Stimulated activated CD4-positive, alpha-beta T cell treated with anti-CD3 and anti-CD28 coated beads, Interleukin-15, amount 100 ng/mL, for 1 hour (primary cell): Measurements from ENCODE around the gene CASKIN1.
"Not testable (repeated sequence)": the region's sequence is repeated elsewhere in the genome, so short reads cannot be mapped to it uniquely, and the experiment has no call there.

Experiments used
- DNase-seq, 2 donors: peaks; one replicate each; pipeline ENCODE4 v3.0.0-alpha.2; 2020; ENCODE audit warnings: low read depth in 1 of 2, low spot score in 1 of 2

Gene CASKIN1

DNA sequence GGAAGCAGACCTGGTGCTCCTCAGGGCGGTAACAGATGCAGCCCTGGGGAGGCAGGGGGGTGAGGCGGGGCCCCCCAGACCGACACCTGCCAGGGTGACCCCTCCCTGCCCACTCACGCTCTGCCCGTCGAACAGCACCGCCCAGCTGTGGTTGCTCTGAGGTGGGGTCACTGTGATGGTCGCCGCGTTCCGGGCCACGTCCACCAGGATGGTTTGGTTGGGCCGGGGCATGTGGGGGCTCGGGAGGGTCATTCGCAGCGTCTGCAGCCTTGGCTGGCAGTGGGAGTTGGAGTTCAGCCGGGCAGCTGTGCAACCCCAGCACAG lies 13.6 kb upstream of the CASKIN1 start:
- no peak for DNase-seq

DNA sequence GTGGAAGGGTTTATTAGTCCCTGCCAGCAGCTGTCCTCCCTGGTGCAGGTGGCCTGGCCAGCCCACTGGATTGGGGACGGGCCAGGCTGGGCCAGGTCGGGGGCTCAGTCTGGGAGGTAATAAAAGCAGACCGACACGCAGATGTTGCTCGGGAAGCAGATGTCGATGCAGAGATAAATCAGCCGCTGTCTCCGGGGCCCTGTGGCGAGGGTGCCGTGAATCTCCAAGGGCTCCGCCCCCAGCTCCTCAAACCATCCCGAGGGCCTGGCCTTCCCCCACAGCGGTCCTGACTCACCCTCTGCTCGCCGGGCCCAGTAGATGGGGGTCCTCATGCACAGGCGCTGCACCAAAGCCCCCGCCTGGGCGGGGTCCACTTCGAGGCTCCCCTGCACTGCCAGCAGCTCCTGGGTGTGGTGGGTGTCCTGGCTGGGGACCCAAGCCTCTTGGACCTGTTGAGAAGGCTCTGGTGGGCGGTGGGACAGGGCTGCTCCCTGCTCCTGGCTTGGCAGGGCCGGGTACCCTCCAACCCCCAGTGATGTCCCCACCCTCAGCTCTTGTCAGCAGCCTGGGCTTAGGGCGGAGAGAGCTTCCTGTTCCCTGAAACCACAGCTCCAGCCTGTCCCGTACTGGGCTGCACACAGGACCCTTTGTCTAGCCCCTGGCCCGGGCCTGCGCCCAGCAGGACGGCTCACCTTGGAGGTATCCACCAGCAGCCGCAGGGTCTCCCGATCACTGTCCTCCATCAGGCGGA lies 13.0 kb upstream of the CASKIN1 start:
- no peak for DNase-seq

DNA sequence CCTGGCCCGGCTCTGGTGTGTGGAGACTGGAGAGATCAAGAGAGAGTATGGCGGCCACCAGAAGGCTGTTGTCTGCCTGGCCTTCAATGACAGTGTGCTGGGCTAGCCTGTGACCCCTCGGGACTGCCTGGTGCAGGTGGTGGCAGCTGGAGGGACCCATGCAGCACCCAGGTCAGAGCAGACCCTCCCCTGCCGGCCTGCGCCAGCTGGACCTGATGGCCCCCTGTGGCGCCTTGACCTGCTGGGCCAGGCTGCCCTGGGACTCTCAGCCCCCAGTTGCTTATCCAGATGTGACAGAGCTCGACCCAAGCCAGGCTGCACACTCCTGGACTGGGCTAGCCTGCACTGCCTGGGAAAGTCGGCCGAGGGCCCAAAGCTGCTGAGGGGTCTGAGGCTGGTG lies 12.4 kb upstream of the CASKIN1 start:
- no peak for DNase-seq

DNA sequence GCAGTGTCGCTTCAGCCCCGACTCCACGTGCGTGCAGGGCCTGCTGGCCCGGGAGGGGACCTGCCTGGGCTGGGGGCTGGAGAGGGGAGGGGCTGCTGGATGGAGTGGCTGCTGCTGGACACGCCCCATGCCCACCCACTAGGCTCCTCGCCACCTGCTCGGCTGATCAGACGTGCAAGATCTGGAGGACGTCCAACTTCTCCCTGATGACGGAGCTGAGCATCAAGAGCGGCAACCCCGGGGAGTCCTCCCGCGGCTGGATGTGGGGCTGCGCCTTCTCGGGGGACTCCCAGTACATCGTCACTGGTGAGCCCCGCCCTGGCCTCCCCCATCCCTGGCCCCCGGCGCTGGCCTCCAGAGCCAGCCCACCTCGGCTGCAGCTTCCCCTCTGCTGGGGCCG lies 11.9 kb upstream of the CASKIN1 start:
- DNase-seq = no peak

DNA sequence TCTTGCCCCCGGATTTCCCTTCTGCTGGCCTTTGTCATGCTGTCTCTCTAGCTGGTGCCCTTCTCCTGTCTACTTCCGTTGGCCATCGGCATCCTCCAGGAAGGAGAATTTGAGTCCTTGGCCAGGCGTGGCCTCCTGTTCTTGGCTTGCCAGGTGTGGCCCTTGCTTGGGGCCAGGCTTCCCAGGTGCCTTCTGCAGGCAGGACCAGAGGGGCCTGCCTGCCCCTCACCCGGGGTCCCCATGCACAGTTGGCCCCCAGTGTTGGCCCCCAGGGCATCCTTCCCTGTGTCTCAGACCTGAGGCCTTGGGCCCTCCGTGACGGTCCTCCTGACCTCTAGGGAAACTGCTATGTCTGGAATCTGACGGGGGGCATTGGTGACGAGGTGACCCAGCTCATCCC lies 11.5 kb upstream of the CASKIN1 start:
- DNase-seq = no peak

DNA sequence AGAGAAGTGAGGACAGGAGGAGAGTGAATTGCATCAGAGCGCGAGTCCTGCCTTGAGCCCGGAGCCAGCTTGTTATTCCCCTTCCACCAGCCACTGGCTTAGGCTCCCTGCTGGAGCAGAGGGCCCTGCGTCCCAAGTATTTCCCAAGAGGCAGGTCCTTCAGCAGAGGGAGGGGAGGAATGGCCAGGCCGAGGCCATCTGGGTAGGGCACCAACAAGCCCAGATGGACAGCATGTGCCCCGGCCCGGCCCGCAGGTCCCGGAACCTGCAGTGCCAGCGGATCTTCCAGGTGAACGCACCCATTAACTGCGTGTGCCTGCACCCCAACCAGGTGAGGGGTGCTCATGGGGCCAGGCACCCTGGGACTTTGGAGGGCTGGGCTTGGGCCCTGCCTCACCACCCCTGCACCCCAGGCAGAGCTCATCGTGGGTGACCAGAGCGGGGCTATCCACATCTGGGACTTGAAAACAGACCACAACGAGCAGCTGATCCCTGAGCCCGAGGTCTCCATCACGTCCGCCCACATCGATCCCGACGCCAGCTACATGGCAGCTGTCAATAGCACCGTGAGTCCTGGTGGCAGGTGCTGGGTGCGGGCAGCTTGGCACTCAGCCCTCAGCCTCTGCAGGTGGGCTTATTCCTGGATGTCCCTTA lies 10.5 kb upstream of the CASKIN1 start:
- no peak for DNase-seq

DNA sequence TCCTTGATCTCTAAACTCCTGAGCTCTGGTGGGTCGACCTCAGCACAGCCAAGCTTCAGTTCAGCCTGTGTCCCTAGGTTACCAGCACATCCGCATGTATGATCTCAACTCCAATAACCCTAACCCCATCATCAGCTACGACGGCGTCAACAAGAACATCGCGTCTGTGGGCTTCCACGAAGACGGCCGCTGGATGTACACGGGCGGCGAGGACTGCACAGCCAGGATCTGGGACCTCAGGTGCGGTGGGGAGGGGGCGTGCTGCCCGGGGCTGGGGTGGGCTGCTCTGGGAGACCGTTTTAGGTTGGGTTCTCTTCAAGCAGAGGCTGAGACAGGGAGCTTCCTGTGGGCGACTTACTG lies 10.0 kb upstream of the CASKIN1 start:
- no peak for DNase-seq

DNA sequence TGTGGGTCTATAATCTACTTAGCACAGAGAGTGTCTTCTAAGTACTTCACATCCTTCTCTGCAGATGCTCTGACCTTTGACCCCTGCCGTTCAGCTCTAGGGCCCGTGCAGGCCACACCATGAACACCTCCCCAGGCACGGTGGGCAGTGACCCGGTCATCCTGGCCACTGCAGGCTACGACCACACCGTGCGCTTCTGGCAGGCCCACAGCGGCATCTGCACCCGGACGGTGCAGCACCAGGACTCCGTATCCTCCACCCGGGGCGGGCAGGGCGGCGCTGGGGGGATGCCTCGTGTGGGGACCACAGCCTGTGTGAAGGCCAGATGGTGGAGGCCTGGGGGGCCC lies 9.5 kb upstream of the CASKIN1 start:
- no peak for DNase-seq

DNA sequence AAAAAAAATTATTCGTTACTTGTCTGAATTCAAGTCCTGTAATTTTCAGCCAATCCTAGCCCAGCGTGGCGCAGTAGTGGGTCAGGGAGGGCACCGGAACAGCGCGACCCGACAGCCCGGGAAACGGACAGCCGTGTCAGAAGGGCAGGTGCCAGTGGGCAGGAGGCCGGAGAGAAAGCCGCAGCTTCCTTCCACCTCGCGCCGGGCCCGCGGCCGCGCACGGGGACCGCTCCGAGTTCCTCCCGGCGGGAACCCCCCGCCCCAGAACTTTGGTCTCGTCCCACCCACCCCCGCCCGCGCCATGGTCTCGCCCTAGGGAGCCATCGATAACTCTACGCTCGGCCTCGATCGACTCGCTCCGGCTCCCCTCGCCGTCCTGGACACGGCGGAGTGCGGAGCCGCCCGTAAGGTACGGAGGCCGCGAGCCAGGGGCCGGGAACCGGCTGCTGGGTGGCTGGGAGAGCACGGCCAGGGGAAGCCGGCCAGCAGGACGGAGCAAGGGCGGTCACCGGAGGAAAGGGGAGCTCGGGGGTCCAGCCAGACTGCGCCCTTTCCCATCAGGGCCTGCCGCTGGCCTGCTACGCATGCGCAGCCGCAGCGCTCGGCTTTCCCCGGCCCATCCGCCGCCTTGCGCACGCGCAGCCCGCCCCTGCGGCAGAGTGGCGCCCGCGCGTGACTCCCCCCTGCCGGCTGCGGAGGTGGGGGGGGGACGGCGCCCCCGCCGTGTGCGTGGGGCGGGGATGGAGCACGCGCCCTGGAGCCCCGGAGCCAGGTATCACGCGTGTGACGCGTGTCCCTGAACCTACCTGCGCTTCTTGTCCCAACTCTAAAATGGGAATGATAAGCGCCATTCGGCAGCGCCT lies 8.9 kb upstream of the CASKIN1 start, which contains the start of gene MLST8:
Gene MLST8, plus strand, starts transcription at position 351 of the 863 bp plus-strand sequence. CDS start 632 bp downstream, outside the sequence.
- DNase-seq = peak; percentile 88 to 89

DNA sequence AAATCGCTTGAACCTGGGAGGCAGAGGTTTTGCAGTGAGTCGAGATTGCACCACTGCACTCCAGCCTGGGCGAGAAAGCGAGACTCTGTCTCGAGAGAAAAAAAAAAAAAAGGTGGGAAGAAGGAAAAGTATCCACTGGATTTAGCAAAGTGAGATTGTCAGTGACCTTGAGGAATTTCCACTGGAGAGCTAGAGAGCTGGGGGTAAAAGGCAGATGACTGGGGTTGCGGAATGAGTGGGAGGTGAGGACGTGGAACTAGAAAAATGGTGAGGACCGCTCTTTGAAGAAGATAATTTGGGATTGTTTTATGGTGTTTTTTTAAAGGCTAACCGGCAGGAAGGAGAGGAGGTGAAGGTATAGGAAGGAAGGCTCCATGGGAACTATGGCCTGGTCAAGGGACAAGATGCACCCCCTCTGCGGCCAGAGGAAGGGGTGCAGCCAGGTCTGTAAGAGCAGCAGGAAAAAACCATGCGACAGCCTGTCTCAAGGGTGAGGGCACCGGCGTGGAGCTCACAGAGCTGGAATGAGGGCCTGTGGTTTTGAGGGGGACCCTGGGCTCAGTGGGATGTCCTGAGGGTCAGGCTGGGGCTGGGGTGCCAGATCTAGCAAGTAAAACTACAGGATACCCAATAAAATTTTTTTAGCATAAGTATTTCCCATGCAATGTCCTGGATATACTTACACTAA lies 8.2 kb upstream of the CASKIN1 start:
- DNase-seq = no peak

DNA sequence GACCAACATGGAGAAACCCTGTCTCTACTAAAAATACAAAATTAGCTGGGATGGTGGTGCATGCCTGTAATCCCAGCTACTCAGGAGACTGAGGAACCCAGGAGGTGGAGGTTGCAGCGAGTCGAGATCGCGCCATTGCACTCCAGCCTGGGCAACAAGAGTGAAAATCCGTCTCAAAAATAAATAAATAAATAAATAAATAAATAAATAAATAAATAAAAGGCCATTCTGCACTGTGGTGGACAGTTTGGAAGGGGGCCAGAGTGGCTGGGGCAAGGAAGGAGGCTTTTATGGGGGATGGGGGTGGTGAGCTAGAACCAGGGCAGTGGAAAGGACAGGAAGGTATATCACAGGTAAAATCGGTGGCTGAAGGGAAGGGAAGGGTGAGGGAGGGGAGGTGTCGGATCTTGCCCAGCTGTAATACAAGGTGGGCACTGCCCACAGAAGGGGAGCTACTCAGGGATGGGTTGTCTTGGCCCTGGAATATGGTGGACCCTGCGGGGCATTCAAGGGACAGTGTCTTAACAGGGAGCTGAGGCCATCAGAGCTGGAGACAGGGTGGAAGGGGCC lies 6.8 kb upstream of the CASKIN1 start:
- not testable (repeated sequence) for DNase-seq

DNA sequence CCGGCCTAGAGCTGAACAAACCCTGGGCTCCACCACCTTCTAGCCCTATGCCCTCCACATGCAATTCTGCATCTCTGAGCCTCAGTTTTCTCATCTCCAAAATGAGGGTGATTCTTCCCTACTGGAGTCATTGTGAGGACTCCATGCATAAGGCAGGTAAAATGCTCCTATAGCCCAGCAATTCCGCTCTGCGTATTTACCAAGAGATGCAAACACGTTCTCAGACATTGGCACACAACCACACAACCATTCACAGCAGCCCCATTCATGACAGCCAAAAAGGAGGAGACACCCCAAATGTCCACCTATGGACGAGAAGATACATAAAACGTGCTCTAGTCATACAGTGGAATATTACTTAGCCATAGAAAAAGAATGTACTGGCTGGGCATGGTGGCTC lies 3.9 kb upstream of the CASKIN1 start:
- no peak for DNase-seq

DNA sequence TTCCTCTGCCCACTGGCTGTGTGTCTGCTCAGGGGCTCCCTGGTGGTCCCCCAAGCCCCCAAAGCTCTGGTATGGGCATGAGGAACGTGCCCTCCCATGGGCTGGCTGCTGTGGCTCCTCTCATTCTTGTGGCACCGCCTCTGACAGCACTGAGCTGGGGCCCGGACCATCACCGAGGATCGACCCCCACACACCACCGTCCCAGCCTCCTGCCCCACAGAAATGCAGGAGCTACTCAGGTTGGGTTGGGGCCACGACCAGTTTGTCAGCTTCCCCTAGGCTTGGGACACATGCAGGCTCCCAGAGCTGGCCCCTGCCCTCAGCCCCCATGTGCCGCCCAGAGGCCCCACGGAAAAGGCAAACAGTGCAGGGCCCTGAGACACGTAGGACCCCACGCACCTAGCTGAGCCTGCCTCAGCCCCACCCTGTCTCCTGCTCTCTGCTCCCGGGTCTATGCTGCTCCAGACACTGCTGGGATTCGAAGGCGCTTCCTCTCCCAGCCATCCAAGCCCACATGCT lies 3.3 kb upstream of the CASKIN1 start:
- no peak for DNase-seq

DNA sequence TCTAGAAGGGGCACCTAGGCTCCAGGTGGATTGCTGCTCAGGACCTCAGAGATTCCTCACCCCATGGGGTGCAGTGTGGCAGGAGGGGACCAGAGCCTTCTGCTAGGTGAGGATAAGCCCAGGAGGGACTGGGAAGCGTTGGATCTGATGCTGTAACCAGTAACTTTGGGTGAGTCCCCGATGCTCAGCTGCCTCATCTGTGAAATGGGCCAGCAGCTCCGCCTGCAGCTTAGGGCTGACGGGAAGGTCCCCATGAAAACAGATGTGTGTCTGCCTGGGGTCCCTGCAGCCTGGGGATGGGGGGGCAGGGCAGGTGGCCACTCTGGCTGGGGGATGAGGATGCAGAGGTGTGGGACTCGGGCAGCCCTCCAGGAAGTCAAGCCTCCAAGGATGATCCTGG lies 2.7 kb upstream of the CASKIN1 start:
- DNase-seq = no peak

DNA sequence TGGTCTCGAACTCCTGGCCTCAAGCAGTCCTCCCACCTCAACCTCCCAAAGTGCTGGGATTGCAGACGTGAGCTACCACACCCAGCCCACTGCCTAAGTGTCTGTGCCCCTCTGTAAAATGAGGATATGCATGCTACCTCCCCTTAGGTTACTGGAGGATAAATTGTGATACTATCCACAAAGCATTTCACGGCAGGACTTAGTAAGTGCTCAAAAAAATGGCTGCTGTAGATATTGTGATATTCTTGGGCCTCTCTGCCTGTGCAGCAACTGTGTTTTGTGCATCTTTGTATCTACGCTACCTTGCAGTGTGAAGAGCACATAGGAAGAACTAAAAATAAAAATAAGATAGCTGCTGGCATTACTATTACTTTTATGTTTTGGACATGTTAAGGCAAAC lies 1.9 kb upstream of the CASKIN1 start:
- DNase-seq = no peak

DNA sequence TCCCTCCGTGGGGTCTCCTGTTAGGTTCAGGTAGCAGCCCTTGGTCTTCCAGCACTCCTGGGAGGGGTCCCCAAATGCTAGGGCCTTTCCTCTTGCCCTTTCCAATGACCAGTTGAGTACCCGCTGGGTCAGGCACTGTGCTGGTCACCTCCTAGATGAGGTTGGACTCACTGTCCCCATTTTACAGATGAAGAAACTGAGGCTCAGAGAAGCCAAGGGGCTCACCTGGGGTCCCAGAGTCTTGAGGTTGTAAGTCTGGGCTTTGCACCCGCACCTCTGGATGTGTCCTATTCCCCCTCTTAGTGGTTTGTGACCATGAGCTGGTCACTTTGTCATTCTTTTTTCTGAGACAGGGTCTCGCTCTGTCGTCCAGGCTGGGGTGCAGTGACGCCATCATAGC lies 1.4 kb upstream of the CASKIN1 start:
- no peak for DNase-seq

DNA sequence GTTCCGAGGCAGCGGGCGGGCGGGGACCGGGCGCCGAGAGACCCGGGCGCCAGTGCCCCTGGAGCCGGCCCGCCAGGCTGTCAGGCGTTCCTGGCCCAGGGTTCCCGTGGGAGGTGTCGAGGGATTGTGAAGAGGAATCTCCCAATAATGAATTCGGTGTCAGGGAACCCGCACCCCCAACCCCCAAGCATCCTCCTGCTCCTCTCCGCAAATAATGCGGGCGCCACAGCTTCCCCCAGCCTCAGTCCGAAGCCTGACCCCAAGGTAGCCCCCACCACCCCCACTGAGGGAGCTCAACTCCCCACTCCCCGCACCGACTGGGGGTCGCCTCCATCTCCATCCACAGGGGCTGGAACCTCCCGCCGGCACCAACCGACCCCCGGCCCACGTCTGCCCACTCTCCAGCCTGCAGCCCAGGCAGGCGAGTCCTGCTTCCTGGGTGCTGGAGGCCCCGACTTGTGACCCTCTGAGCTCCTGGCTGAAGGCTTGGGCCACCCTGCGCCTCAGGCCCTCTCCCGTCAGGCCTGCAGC lies 641 bp upstream of the CASKIN1 start:
- DNase-seq = no peak

DNA sequence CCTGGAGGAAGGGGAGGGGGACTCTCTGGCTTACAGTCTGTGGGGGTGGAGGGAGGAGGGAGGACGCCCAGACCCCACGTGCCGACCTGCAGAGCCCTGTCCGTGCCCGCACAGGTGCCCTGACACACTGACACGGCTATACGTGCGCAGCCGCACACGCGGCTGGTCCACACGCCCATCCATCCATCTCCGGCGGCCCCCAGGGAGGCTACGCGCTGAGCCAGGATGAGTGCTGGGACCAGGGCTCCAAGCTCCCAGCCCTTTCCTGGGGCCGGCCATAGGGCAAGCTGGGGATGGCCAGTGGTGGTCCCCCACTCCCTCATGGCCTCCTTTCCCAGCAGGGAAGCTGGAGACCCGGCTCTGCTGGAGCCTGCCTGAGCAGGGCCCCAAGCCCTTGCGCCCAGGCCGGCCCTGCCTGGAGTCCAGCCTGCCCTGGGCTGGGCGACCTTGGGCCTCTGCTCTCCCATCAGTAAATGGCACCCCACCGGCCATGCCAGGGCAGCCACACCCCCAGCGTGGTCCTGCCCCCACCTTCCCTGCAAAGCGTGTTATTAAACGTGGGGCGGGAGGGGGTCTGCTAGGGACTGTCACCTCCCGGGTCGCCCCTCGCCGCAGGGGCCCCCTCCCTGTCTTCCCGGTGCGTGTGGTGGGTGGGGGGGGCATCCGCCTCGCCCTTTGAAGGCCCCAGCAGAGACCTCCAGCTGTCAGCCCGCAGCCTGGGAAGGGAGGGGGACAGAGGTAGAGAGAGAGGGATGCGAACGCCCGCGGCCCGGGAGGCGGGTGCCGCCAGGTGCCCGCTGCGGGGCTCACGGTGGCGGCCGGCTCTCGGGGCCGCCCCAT lies 863 bp downstream of the CASKIN1 start:
- DNase-seq = no peak

DNA sequence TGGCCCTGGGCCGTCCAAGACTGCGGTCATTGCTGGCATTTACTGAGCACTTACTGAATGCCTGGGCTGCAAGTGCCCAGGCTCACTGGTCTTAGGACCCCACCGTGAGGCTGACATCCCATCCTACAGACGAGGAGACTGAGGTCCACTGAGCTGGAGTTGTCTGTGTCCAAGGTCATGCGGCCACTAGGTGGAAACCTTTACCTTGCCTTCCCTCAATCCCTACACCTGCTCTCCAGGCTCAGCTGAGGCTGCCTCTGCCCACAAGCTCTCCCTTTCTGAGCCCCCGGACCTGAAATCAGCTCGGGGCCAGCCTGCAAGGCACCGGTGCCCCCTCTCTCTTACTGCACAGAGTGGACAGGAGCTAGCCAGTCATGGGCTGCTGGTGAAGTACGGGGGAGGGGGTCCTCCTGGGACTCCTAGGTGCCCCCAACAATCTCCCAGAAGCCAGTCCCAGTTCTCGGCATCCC lies 1.5 kb downstream of the CASKIN1 start:
- DNase-seq = no peak
